ENCODE measurements around the gene HIBADH.

DNA sequence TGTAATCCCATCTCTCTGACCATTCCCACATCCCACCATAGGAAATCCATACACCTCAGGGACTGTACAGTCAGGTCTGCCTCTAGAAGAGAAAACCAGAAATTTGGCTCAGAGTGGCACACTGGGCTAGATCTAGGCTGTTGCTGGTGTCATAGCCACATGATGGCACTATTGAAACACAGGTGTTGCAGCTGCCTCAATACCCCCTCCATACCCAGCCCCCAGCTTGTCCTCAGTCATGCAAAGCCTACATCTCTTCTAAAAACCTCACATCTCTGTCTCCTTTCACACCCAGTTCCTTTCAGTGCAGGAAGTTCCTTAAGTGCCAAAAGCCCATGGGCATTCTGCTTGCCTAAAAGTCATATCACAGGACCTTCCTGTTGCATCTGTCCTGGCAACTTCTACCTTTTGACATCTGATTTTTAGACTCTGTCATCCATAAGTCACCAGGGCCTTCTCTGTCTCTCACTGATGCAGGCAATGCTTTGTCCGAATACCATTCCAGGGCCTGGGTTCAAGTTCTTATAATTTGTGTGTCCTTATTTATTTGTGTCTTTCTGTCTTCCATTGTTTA, 27.0 kb upstream of the HIBADH start:
- TF ChIP-seq, protein P1, sequence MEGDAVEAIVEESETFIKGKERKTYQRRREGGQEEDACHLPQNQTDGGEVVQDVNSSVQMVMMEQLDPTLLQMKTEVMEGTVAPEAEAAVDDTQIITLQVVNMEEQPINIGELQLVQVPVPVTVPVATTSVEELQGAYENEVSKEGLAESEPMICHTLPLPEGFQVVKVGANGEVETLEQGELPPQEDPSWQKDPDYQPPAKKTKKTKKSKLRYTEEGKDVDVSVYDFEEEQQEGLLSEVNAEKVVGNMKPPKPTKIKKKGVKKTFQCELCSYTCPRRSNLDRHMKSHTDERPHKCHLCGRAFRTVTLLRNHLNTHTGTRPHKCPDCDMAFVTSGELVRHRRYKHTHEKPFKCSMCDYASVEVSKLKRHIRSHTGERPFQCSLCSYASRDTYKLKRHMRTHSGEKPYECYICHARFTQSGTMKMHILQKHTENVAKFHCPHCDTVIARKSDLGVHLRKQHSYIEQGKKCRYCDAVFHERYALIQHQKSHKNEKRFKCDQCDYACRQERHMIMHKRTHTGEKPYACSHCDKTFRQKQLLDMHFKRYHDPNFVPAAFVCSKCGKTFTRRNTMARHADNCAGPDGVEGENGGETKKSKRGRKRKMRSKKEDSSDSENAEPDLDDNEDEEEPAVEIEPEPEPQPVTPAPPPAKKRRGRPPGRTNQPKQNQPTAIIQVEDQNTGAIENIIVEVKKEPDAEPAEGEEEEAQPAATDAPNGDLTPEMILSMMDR (IDR thresholded peaks at IDR 0.05 in 4 of 5, conservative IDR thresholded peaks at IDR 0.05 in 1 of 5) = no peak
- no peak for TF ChIP-seq POLR2A (IDR thresholded peaks at IDR 0.05)

All from gastrocnemius medialis (tissue), 4 donors.